CD4-positive, alpha-beta T cell treated with Interferon alpha-2 for 1 hour (primary cell): ENCODE data around the gene FCHSD2.
"Not testable (repeated sequence)": the region's sequence is repeated elsewhere in the genome, so short reads cannot be mapped to it uniquely, and the experiment has no call there.

ENCODE experiments used
- DNase-seq, 2 donors: peaks; one replicate each; pipeline ENCODE4 v3.0.0-alpha.2; 2020 to 2022

Gene FCHSD2

GRCh38 chr11:73002214-73002613, 139.9 kb downstream of the FCHSD2 start:
- DNase-seq: no peak

DNA sequence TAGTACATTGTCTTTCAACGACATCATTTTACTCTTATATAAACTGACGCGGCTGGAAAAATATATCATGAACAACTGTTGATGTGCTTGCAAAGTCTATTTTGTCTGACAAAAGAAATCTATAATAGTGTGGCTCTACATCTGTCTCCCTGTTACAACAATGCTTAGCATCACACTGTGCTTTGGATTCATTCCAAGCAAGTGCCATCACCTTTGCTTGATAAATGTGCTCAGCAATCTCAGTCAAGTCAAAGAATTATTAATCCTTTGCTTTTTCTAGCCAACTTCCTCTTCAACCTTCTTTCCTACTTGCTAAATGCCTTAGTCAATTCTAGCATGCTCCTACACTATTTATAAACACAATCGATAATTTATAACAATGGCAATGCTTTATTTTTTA, 140.5 kb downstream of the FCHSD2 start:
- no peak for DNase-seq

DNA sequence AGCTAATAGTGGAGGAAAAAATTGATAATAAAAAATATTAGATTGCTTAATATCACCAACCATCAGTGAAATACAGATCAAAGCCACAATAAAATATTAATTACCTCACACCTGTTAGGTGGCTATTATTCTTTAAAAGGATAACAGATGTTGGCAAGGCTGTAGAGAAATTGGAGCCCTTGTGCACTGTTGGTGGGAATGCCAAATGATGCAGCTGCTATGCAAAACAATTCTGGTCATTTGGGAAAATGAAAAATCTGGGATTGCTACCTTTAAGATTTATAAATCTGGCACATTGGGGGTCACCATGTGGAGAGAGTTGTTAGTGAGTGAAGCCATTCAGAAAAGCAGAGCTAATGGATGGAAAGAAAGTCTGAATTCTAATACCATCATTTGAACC, 143.4 kb downstream of the FCHSD2 start:
- DNase-seq: no peak

GRCh38 chr11:72996959-72997358, 145.2 kb downstream of the FCHSD2 start:
- no peak for DNase-seq

DNA sequence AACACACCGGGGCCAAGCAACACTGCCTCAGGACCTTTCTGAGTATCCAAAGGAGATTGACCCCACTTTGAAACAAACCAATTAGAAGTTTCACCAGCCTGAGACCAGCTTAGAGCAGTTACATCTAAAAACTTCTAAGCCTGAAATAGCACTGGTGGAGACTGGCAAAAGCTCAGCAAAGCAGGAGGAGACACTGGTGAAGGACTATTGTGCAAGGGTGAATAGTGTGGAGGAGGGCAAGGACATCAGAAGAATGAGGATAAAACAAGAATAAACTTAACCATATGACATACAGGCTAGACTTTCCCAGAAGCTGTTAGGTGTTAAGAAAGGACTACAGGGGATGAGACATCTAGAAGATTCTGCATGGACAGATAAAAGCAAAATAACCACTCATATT, 152.4 kb downstream of the FCHSD2 start:
- DNase-seq: no peak

DNA sequence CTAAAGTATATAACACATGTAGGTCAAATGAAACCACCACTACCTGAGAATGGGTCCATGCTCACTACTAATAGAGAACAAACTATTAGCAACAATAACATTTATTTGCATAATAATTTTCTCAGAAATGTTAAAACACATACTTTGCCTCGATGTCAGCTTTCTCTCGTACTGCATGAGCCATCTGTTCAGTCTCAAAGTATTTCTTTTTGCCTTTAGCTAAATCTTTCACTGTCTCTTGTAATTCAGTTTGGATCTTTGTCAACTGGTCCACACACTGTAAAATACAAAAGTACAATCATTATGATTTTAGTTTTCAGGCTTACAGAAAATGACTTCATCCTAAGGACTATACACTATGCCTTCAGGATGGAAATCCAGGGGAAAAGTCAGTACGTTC, 153.3 kb downstream of the FCHSD2 start:
- no peak for DNase-seq

DNA sequence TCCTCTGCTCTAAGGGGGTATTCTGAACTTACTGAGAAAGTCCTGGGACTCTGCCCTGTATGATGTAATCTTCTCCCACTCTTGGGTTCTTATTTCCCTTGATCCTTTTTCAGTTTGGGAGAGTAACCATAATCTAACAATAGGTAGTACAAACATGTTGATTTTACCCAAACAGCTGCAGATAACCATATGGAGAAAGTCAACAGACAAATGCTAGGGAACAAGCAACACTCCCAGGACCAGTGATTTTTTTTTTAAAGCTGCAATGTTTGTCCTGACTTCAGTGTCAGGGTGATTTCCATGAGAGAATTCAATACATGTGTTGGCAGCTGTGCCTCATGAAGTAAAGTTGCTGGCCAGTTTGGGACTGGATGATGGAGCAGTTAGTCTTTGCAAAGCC, 156.5 kb downstream of the FCHSD2 start:
- no peak for DNase-seq

DNA sequence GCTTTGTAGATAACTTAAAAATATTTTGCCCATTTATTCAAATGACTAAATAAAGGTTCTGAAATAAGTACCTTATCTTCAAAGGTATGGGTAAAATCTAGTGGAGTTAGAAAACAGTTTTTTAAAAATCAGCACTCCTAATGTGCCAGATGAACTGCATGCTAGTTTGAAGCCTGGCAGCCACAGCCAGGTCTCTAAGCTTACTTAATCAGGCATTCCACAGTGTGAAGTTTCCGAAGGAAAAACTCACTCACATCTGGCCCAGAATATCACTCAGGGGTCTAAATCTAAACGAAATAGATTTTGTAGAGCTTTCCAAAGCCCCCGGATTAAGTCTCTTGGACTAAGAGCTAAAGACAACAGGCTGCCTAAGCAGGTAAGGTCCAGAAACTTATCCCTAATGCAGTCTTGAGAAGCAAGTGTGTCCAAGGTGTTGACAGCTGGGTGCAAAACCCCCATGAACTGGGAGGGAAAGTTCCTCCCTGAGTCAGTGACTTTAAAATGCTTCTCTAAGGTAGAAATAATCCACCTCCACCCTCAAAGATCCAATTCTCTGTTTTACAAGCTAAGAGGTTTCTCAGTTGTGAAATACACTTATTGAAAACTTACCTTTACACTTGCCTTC, 157.6 kb downstream of the FCHSD2 start:
- no peak for DNase-seq

DNA sequence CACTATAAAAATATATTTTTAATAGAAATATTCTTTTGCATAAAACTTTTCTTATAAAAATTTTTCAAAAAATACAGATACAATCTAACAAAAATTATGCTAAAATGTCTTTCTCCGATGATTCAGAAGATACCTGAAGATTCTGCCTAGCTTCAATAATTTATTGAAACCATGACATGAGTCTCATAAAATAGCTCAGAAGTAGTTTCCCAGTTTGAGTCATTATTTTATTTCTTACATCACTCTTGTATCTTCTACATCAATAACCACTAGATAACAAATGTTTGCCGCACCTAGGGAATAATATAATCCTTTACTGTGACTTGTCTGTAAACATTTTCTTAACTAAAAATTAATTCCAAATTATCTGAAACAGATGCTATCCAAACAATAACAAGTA, 158.6 kb downstream of the FCHSD2 start:
- DNase-seq: no peak

DNA sequence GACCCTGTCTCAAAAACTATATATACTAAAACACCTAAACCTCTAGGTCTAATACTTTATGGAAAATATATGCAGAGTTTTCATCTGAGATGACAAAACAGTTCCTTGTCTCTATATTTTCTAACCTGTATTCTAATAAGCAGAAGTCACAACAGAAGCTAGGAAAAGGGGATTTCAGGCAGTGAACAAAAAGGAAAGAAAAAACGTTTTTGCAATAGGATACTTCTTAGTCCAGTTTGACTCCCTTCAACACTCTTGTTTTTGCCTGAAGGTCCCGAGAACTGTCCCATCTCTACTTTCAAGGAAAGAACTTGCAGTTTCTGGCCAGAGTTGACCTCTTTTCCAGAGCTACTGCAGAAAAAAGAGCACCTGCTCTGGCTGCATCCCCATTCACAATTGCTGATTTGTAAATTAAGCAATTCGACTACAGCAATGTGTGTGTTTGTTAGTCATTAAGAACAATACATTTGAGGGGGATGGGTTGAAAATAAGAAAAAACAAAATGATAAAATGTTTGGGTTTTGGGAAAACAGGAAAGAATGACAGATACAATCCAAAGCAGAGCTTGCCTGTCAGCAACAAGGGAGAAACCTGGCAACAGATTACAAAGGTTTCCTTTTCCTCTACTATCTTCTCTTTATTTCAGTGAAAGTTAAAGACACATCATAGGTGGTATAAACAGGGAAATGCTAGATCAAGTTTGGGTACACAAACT, 160.0 kb downstream of the FCHSD2 start:
- no peak for DNase-seq

GRCh38 chr11:72981080-72981479, 161.0 kb downstream of the FCHSD2 start:
- DNase-seq: no peak

GRCh38 chr11:72977782-72978181, 164.3 kb downstream of the FCHSD2 start:
- DNase-seq: not testable (repeated sequence)

DNA sequence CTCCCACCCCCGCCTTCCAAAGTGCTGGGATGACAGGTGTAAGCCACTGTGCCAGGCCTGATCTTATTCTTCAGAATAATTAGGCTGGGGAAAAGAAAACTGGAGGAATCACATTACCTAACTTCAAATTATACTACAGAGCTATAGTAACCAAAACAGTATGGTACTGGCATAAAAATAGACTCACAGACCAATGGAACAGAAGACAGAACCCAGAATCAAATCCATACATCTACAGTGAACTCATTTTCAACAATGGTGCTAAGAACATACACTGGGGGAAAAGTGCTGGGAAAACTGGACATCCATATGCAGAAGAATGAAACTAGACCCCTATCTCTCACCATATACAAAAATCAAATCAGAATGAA, 165.6 kb downstream of the FCHSD2 start:
- not testable (repeated sequence) for DNase-seq

GRCh38 chr11:72975778-72976521, 166.2 kb downstream of the FCHSD2 start:
- DNase-seq: no peak

DNA sequence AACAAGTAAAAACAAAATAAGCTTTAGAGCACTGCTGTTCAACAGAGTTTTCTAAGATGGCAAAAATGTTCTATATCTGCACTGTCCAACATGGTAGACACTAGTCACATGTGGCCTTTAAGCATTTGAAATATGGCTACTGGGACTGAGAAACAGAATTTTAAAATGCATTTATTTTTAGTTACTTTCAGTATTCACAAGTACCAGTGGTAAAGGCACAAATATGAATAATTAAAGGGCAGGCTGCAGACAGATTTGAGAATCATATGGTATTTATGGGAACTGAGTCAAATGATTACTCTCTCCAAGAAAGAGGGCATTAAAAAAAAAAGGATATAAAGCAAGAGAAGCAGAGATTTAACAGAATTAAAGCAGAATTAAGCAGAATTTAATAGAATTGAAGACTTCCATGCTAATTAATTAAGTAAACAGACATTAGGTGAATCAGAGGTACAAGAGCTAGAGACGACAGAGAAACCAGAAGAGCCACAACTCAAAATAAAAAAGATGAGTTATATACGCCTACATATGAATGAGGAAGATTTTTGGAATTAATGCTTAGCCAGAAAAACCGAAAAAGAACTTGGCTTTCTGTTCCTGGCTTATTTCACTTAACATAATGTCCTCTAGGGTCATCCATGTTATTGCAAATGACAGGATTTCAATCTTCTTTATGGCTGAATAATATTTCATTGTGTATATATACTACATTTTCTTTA, 167.5 kb downstream of the FCHSD2 start:
- no peak for DNase-seq

DNA sequence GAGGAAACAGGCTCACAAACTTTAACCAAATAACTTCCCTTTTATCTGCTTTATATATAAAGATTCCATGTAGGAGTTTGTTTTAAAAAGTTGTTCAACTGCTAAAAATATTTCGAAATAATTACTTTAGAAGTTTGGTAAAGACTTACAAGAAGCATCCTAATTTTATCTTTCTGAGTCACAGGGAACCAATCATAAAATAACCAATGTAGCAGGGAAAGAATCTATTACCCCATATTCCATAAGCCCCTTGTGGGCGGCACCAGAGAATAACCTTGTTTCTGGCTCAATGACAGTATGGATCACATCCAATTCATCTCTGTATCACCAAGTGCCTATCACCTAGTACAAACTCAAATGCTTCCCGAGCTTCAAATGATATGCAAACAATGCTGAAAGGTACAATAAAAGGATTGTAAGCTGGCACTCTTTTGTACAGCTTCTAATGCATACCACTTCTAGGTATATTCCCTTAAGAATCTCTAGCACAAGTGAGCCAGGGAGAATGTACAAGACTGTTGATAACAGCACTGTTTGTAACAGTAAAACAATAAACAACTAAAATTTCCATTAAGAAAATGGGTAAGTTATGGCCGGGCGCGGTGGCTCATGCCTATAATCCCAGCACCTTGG, 169.5 kb downstream of the FCHSD2 start:
- no peak for DNase-seq

DNA sequence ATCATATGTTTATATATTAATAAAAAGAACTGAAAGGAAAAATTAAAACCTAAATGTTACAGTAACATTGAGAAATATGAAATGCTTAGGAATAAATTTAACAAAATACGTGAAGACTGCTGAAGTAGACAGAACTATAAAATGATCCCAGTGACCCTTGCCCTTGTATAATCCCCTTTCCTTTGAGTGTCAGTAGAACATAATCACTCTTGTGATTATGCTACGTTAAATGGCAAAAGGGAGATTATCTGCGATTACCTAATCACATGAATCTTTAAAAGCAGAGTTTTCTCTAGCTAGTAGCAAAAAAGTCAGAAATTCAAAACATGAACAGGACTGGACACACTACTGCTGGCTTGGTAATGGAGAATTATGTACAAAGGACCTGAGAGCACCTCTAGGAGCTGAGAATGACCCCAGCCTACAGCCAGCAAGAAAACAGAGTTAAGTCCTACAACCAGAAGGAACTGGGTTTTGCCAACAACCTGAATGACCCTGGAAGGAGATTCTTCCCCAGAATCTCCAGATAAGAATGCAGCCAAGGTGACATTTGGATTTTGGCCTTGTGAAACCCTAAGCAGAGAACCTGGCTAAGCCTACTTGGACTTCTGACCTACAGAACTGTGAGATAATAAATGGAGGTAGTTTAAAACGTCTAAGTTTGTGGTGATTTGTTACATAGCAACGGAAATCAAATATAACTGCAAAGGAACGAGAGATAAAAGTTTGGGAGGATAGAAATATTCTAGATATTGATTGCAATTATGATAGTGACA, 170.7 kb downstream of the FCHSD2 start:
- no peak for DNase-seq

GRCh38 chr11:72970557-72971118, 171.5 kb downstream of the FCHSD2 start:
- no peak for DNase-seq

GRCh38 chr11:72969894-72970335, 172.2 kb downstream of the FCHSD2 start:
- peak in 1 of 2 donors; percentile 49 for DNase-seq

DNA sequence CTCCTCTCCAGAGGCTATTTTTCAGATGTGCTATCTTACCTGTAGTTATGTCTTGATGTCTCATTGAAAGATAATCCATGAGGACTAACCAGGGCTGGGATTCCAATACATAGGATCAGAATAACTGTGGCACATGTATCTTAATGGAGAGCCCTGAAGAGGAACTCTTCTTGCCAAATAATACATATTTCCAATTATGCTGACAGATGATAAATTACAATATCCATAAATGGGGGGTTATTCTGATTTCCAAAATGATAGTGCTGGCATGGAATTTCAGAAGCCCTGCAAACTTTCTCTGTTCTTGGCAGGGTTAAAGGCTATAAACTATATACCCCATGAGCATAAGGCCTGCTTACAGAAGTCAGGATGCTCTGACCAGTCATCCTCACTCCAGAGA, 173.7 kb downstream of the FCHSD2 start:
- no peak for DNase-seq

DNA sequence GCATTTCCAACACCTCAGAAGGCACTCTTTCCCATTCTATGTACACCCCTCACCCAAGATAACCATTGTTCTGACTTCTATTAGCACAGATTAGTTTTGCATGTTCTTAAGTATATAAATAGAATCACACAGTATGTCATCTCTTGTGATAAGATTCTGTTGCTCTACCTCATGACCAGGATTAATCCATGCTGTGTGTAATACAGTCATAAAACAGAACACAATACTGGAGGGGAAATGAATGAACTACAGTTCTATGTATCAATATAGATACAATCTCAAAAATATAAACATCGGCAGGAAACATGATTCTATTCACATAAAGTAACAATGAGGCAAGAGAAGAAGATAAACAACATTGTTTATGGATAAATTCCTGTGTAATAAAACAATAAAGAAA, 176.4 kb downstream of the FCHSD2 start:
- no peak for DNase-seq

DNA sequence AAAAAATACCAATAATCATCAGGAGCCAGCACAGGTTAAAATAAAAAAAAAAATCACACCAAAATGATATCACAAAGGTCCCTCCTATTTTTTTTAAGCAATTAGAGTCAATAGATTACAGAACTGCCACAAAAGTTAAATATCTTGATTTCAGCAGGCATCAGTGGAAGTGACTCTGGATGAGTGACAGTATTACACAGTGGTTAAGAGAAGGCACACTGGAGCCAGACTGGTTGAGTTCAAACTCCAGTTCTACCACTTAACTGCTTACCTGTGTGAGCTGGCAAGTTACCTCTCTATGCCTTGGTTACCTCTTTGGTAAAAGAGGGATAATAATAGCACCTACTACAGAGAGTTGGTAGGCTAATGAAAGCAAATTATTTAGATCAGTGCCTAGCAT, 179.4 kb downstream of the FCHSD2 start:
- DNase-seq: no peak
